NCI-H1694 (cell line): ENCODE results near the gene ATG9A.

Experiments
- DNase-seq: peaks from one replicate; lab custom pipeline; 2025; lab: John Stamatoyannopoulos, UW

ATG9A gene

DNA sequence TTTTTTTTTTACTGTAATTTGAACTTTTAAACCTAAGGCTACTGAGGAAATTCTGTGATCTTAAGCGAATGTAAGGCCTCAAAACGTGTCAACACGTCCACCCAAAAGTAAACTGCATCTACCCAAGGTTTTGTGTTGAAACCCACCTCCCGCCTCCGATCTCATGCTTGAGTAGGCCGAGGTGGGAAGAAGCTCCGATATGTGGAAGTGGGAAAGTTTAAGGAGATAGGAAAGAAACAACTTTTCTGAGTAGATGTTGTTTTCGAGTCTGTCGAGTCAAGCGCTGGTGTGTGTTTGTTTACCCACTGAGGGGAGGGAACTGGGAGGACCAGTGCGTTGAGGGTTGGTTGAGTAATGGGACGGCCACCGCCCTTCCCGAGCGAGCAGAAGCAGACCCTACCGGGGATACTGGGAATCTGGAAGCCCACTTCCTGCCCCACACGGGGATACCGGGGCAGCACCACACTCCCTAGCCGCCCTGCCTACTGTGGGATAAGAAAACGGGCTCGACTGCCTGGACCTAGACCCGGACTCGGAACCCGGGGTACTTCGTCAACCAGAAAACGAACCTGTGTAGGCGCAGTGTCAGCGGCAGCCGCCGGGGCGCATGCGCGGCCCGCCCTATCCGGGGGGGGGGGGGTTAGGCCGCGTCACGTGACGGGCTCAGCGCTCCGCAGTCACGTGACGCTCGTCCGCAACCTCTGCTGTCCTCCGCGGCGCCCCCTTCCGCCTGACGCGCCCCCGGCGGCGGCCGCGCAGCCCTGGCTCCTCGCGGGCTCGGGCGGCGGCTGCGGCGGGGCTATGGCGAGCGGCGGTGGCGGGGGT, 51.7 kb downstream of the ATG9A start, which contains the start of gene RETREG2:
TSS of gene RETREG2 (plus strand) at position 724 of the 825 bp plus-strand sequence. CDS start at position 802, 78 bp downstream.
- DNase-seq, result peak; percentile 68

DNA sequence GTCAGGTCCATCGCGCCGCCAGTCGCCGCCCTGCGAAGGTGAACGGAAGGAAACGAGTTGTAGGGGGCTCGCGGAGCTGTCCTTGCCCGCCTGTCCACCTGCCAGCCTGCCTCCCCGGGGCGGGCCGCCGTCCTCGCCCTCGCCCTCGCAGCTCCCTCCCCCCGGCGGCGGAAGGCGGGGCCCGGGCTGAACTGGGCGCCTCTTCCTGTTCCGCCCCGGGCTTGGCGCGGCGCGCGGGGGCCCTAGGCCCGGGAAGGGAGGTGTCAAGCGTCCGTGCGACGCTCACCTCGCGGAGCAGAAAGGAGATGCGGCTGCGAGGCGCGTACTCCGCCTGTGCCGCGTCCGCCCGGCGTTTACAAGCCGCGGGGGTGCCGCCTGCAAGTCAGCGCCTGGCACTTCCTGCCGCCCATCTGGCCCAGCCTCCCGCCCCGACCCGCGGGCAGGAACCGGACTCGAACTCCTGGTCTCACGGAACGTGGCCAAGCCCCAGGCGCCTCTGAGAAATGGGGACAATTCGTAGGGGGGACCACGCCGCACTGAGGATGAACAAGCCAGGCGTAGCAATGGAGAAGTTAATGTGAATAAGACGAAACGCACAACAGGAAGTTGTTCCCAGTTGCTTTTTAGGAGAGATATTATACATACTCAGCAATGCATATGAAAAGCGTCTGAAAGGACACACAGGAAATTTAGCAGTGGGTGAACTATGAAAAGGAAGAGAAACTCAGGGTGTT, 52.5 kb downstream of the ATG9A start, which contains the start of gene CNPPD1:
TSS of gene CNPPD1 (minus strand) at position 108 of the 734 bp plus-strand sequence. CDS start at position 11, 97 bp downstream.
- peak; percentile 35 for DNase-seq

DNA sequence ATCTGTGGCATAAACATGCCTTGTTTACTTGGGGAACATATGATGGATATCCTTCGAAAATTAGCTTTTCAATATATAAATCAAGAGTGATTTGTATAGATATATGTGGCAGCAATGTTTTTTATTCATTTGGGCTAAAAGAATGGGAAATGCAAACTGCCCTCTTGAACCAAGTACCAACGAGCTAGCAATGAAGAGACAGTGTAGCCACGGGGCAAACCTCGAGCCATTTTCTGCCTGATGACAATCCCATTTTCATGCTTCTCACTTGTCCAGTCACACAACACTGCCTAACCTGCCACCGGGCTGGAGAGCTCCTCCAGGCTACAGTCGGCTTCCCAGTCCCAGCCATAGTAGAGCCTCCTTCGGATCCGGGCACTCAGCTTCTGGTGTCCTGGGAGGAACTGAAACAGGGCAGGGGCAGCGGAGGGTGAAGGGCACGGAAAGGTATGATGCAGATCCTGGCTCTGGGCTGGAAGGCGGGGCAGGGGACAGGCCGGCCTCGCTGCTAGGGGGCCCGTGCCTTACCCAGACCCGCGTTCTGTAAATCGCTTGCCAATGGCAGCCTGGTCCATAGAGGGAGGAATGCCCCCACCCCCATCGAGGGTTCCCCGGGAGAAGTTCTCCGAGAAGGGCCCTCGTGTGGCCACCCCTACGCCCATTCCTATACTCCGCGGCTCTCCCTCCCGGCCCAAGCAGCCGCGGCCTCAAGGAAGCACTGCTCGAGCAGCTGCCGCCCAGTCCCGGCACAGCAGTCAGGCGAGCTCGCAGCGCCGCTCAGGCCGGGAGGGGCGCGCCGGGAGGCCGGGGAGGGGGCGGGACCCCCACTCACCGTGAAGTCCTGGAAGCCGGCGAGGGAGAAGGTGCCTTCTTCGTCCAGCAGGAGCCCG, 53.3 kb downstream of the ATG9A start:
- no peak for DNase-seq

DNA sequence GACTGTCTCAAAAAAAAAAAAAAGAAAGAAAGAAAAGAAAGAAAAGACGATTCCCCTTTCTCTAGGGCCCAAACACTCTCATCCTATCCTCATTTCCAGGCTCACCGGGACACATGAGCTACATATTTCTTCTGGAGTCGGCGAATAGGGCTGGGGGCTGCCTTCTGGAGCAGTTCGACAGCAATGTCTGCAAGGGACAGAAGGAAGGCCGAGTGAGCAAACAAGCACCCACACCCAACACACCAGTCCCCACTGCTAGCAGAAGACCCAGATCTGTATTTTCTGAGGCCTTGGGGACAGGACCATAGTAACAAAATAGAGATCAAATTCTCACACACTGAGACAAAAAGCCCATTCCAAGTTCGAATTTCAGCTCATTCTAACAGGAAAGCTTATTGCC, 54.0 kb downstream of the ATG9A start:
- no peak for DNase-seq

DNA sequence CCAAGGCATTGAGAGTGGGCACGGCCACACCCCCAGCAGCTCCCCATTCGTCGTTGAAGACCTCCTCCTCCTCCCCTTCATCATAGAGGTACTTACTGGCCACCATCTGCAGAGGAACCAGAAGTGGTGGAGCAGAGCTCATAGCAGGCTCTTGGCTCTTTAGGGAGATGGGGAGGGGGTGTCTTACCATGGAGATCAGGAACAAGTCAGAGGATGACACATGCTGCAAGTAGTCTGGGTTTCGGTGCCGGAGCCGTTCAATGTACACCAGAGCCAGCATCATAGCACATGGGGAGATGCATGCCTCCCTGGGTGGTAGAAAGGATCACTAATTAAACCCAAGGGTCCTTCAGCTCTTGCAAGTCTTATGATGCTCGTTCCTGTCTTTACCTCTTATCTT, 54.6 kb downstream of the ATG9A start:
- DNase-seq, result no peak

DNA sequence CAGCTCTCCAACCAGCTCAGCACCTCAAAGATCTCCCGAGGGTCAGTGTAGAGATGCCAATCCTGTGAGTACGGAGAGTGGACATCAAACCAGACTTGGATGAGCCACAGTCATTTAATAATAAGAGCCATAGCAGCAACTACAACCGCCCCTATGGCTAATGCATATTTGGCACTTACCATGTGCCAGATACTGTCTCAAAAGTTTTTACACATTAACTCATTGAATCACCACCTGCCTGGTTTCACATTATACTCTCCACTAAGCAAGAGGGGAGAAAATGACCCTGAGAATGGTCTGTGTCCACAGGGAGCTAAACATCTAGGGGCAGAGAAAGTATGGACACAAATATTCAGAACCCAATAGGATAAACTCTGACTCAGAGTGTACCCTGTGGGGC, 55.3 kb downstream of the ATG9A start:
- no peak for DNase-seq

DNA sequence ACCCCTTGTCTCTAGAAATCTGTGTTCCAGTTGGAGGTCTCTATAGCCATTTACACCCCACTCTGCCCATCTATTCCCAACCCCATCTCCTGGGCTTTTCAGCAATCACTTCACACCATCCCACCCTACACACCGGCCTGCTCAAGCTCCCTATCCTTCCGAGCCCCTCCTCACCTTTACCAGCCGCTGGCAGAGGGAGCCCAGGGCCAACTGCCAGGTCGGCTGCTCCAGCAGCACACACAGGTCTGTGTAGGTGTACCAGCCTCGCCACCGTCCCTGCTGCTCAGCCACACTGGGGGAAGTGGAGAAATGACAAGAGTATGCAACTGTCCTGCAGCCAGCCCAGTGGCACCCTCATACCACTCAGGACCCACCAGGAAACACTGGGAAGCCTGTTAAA, 56.3 kb downstream of the ATG9A start:
- DNase-seq, result no peak

DNA sequence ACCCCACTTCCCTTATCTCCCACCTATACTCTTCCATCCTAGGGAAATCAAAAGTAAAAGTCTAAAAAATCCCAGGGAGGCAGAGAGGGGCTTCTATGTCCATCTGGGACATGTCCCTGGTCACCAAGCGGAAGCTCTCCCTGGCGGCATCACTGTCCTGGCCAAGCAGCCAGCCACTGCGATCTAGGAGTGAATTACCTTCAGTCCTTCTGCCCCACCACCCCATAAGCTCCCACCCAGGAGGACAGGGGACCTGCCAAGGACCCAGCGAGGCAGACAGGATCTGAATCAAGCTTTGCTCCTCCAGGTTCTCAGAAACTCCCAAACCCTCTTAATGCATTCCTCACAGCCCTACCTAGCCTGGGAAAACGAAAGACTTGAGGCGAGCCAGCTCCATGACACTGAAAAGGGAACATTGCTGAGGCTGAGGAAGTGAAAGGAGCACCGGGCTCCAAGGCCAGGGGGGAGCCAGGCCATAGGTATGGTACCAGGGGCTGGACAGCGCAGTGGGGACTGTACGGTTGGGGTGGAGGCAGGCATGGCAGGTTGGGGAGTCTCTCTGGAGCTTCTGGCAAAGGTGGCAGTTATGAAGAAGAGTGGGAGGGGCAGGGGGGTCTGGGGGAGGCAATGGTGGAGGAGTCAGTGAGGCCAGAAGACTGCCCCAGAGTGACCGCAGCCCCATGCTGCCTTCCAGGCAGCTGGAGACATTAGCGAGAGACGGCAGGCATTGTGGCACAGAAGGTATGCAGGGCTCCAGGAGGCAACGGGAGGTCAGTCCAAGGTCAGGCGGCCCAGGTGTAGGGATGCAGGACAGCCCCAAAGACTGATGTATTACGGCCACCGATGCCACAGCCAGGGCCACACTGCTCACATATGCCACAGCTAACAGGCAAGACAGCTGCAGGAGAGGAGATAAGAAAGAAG, 56.9 kb downstream of the ATG9A start:
- DNase-seq, result no peak

DNA sequence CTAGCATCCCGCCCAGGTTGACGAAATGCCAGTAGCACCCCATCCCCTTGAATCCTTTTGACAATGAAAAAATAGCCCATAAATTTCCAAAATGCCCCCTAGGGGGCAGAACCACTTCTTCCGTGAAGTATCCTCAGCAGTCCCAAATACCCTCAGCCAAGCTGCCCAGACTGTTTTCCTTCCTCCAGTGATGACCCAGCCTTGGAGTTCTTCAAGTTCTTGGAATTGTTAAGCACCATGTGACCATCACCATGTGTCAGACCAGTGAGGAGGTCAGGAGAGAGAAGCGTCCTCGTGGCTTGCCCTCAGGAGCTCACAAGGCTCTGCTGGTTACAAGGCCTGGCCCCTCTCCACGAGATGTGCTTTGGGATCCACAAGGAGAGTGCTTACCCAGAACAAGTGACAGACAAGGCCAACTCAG, 58.2 kb downstream of the ATG9A start:
- peak; percentile 57 for DNase-seq

DNA sequence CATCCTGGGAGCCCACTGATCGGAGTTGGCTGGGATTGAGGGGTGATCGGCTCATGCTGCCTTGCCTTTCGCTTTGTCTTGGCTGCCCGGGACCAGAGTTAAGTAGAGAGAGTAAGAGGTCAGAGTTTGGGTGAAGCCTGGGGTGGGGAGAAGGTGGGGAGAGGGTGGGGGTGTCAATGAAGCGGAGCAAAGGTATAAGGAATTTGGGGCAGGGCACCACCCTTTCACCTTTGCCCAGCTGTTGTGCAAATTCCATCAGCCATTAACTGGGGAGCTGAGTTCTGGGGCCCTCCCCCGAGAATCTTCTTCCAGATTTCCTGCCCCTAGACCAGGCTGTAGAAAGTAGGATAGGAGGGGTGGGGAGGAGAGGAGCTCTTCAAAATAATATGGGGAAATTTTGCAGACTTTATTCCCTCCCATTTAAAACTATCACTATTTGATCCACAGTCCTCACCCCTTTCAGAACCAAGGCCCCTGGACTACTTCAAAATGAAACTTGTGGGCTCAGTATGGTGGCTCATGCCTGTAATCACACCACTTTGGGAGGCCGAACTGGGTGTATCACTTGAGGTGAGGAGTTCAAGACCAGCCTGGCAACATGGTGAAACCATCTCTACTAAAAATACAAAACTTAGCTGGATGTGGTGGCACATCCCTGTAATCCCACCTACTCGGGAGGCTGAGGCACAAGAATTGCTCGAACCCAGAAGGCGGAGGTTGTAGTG, 59.3 kb downstream of the ATG9A start, which contains the start of gene SLC23A3:
TSS of gene SLC23A3 (minus strand) at position 100 of the 725 bp plus-strand sequence. CDS start at position 55, 45 bp downstream.
- DNase-seq, result no peak
